Activated T-helper 17 cell treated with anti-CD3 and anti-CD28 coated beads, Interleukin-2, amount 50 U/mL, for 72 hours (primary cell): ENCODE results near the gene STK11. TPM values are rescaled to one million over a fixed set of nuclear protein-coding genes. Genes with fewer than 3 reads are reported as not detected.
A peak's percentile ranks its signal among the peaks of the same experiment; 100 is the strongest.

Experiments used
- ATAC-seq: fragments of 150-1000 bp; cut with Tn5 transposase; replicated peaks from 2 replicates; pipeline ENCODE4 v1.10.0; 2021; ENCODE audit warnings: mild to moderate bottlenecking, moderate library complexity
- H3K27ac Mint-ChIP-seq: one replicate; pipeline ENCODE4 v1.8.0; 2022; ENCODE audit warnings: mixed read lengths
- H3K27me3 Mint-ChIP-seq: one replicate; pipeline ENCODE4 v1.8.0; 2022; ENCODE audit warnings: mixed read lengths
- H3K36me3 Mint-ChIP-seq: one replicate; pipeline ENCODE4 v1.8.0; 2022; ENCODE audit warnings: low read depth, mild to moderate bottlenecking, mixed read lengths
- H3K4me1 Mint-ChIP-seq: one replicate; pipeline ENCODE4 v1.8.0; 2022; ENCODE audit warnings: mixed read lengths
- H3K4me3 Mint-ChIP-seq: one replicate; pipeline ENCODE4 v1.8.0; 2022; ENCODE audit warnings: mild to moderate bottlenecking, mixed read lengths
- H3K9me3 Mint-ChIP-seq: one replicate; pipeline ENCODE4 v1.8.0; 2022; ENCODE audit warnings: mixed read lengths
- total RNA-seq, 2 donors: library from RNA; stranded (reverse); gene quantifications; one replicate each; pipeline ENCODE4 v1.2.3, GENCODE V29; 2022

STK11 gene, protein sequence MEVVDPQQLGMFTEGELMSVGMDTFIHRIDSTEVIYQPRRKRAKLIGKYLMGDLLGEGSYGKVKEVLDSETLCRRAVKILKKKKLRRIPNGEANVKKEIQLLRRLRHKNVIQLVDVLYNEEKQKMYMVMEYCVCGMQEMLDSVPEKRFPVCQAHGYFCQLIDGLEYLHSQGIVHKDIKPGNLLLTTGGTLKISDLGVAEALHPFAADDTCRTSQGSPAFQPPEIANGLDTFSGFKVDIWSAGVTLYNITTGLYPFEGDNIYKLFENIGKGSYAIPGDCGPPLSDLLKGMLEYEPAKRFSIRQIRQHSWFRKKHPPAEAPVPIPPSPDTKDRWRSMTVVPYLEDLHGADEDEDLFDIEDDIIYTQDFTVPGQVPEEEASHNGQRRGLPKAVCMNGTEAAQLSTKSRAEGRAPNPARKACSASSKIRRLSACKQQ
- total RNA-seq: 10 to 100 TPM; 77.0 to 86.6 TPM

DNA sequence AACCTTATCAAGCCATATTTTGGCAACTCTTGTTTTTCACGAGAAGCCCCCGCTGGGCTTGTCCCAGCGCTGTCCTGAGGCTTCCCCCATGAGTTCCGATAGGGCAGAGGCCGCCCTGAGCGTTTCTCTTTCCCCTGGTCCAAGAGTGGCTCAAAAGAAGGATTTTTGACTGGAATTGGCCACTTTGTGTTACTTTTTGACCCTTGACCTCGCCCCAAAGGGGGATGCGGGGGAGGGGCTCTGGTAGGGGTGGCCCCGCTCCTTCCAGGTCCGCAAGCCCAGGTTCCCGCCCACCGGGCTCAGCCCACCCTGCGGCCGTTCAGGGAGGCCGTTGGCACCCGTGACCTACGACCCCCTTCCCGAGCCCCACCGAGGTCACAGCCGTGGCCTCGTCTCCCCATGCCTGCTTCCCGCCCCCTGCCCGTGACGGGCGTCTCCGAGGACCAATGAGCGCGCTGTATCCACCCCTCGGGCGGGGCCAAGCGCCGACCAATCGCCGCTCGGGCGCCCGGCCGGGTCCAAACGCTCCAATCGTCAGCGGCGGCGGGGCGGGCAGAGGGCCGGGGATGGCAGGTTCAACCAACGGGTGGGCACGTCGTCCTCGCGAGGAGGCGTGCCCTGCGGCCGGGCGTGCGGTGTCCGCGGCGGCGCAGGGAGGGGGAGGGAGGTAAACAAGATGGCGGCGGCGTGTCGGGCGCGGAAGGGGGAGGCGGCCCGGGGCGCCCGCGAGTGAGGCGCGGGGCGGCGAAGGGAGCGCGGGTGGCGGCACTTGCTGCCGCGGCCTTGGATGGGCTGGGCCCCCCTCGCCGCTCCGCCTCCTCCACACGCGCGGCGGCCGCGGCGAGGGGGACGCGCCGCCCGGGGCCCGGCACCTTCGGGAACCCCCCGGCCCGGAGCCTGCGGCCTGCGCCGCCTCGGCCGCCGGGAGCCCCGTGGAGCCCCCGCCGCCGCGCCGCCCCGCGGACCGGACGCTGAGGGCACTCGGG is at the start of gene STK11:
STK11 (plus strand) TSS at position 665 of the 986 bp plus-strand sequence. CDS start 1,136 bp downstream, outside the sequence.
- Mint-ChIP-seq H3K27me3 (no peaks in the 10 kb centered on the region), H3K9me3 (no peaks in the 10 kb centered on the region), H3K27ac (peak within 1 kb of the TSS; percentile 95), H3K4me3 (peak within 1 kb of the TSS; percentile 97), H3K36me3 (peaks cover 32% of the 10 kb centered on the region), H3K4me1 (peaks cover 9% of the 10 kb centered on the region)
- peak; percentile 97 for ATAC-seq

DNA sequence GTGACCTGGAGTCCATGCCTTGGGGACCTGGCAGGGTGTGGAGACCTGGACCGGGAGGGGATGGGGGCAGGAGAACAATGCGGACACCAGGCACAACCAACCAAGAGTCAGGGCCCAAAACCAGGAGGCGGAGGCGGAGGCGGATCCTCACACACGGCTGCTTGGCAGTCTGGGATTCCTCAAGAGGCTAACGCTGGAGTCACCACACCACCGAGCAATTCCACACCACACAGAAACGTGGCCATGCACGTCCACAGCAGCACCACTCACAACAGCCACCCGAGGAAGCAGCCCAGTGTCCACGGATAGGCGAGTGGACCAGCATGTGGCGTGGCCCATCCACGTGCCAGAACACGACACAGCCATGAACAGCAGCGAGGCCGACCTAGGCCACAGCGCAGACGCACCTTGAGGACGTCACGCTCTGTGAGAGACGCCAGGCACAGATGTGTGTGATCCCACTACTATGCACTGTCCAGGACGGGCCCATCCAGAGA is 49.2 kb upstream of the STK11 start:
- no peak for ATAC-seq
- H3K36me3 Mint-ChIP-seq: peaks cover 11% of the 10 kb centered on the region
- no peak overlapping the region for H3K27ac Mint-ChIP-seq
- H3K9me3 Mint-ChIP-seq: no peaks in the 10 kb centered on the region
- no peaks in the 10 kb centered on the region for H3K27me3 Mint-ChIP-seq
- no peaks in the 10 kb centered on the region for H3K4me1 Mint-ChIP-seq
- H3K4me3 Mint-ChIP-seq: no peak overlapping the region

DNA sequence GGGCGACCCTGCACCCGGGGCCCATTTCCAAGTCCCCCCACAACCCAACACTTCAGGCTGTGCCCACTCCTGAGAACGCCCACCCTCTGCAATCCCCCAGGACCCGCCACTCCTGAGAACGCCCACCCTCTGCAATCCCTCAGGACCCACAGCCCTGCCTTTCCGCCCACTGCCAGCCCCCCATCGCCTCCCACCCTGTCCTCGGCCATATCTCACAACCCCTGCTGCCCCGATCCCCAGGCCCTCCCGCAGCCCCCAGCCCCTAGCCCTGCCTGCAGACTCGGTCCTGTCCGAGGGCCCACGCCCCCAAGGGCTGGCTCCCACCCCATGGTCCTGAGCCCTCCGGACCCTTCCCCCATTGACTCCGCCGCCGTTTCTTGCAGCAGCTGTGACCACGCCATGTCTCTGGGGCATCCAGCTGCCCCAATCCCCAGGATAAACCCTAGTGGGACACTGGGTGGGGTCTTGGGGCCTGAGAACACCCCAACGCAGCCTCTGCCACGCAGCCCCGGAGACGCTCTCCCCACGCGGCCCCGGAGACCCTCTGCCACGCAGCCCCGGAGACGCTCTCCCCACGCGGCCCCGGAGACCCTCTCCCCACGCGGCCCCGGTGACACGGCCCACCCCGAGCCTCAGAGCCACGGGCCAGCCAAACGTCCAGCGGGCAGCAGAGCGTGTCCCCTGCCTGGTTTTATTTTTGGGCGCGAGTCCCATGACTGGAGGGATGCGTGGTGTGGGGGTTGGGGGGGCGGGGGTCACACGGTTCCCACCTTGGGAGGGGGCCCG is 48.6 kb upstream of the STK11 start:
- no peak for ATAC-seq
- no peak overlapping the region for H3K4me3 Mint-ChIP-seq
- H3K9me3 Mint-ChIP-seq: no peaks in the 10 kb centered on the region
- no peaks in the 10 kb centered on the region for H3K4me1 Mint-ChIP-seq
- no peak overlapping the region for H3K27ac Mint-ChIP-seq
- H3K36me3 Mint-ChIP-seq: peaks cover 5% of the 10 kb centered on the region
- H3K27me3 Mint-ChIP-seq: no peaks in the 10 kb centered on the region

DNA sequence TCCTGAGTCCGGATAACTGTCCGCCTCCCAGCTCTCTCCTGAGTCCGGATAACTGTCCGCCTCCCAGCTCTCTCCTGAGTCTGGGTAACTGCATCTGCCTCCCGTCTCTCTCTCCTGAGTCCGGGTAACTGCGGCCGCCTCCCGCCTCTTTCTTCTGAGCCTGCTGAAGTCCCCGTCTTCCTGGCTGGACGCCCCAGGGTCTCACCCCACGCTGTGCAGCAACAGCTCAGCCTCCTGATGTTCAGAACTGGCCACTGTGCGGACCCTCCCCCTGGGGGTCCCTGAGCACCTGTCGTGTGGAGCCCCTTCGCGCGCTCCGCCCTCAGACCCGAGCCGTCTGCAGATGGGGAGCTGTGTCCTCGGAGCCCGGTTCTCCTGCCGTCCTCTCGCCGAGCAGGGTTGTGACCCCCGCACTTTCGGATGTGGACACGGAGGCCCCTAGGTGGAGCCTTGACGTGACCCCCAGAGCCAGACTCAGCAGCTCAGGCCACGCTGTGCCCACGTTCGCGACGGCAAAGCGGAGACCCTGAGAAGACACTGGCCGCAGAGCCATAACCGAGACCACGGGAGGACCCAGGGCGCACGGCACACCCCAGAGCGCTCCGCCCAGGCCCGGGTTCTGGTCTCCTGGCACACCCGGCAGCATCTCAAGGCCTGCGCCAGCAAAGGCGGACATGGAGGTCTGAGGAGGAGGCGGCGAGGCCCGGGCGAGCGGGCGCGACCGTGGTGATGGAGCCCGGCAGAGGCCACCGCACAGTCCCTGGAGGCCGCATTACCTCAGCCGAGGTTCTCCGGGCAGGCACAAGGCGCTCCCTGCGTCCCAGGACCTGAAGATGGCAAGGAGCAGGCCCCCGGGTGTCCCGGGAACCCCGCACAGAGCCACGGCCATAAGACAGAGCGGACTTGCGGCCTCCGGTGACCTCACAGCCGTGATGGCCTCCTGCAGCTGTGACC is 47.4 kb upstream of the STK11 start:
- Mint-ChIP-seq H3K27ac (no peak overlapping the region), H3K27me3 (no peaks in the 10 kb centered on the region), H3K4me1 (peaks cover 6% of the 10 kb centered on the region), H3K9me3 (no peaks in the 10 kb centered on the region), H3K4me3 (no peak overlapping the region), H3K36me3 (no peaks in the 10 kb centered on the region)
- no peak for ATAC-seq

DNA sequence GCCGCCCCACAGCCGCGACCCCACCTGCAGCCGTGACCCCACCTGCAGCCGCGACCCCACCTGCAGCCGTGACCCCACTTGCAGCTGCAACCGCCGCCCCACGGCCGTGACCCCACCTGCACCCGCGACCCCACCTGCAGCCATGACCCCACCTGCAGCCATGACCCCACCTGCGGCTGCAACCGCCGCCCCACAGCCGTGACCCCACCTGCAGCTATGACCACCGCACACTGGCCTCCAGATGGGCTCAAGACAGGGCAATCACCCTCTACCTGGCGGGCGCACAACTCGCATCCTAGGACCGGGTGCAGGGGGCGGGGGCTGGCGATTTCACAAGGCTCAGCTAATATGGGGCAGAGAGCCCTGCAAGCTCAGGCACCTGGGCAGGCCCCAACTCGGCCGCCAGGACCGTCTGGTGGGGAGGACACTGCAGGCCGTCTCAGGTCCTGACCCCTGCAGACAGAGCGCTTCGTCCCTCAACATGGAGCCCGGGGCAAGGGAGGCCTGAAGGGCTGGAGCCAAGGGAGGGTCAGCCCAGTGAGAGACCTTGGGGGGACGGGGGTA is 46.6 kb upstream of the STK11 start:
- H3K4me3 Mint-ChIP-seq: no peak overlapping the region
- H3K9me3 Mint-ChIP-seq: no peaks in the 10 kb centered on the region
- no peak for ATAC-seq
- no peaks in the 10 kb centered on the region for H3K36me3 Mint-ChIP-seq
- no peak overlapping the region for H3K27ac Mint-ChIP-seq
- peaks cover 6% of the 10 kb centered on the region for H3K4me1 Mint-ChIP-seq
- H3K27me3 Mint-ChIP-seq: no peaks in the 10 kb centered on the region

DNA sequence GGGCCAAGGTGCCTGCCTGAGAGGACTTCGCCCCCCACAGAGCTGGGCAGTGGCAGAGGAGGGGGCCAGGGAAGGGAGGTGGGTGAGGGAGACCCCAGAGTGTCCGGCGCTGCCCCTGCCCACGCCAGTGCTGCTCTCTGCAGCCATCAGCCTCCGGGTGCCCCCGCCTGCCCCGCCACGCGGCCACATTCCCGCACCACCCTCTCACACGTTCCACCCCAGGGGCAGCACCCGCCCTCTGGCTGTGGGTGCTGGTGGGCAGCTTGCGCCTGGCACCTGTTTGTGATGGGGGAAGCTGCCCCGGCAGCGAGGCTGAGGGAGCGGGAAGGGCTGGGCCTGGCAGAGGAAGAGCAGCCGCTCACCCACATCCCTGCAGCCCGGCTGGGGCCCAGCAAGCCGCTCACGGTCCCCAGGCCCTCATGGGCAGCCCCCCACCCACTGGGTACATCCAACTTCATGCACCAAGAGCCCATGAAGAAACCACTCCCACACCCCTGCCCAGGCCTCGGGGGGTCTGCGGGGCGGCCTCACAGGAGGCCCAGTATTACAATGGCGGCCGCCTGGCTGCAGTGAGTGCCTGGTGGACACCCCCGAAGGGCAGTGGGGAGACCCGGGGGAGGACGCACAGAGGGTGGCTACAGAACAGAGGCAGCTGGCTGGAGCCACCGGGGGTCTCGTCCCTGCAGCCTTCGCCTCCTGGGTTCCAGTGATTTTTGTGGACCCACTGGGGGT is 45.5 kb upstream of the STK11 start:
- no peak overlapping the region for H3K4me3 Mint-ChIP-seq
- H3K27me3 Mint-ChIP-seq: no peaks in the 10 kb centered on the region
- peaks cover 6% of the 10 kb centered on the region for H3K4me1 Mint-ChIP-seq
- ATAC-seq: no peak
- H3K36me3 Mint-ChIP-seq: no peaks in the 10 kb centered on the region
- H3K27ac Mint-ChIP-seq: no peak overlapping the region
- H3K9me3 Mint-ChIP-seq: no peaks in the 10 kb centered on the region

DNA sequence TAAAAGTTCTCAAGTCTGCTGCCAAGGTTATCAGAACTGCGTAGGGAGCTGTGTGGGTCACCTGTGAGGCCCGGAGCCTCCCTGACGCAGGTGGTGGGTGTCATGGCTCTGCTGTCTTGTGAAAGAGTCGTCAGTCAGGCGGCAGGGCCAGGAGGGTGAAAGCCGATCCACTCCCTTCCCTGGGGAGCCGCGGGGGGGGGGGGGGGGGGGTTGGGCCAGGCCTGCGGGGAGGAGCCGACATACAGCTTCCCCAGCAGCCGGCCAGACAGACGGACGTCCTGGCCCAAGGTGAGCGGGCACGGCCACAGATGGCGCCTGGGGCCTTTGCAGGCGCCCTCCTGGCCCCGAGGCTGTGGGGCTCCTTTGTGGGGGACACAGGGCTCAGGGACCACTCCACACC is 43.9 kb upstream of the STK11 start:
- H3K9me3 Mint-ChIP-seq: no peaks in the 10 kb centered on the region
- H3K4me3 Mint-ChIP-seq: no peak overlapping the region
- H3K36me3 Mint-ChIP-seq: no peaks in the 10 kb centered on the region
- H3K27ac Mint-ChIP-seq: no peak overlapping the region
- no peak for ATAC-seq
- no peaks in the 10 kb centered on the region for H3K27me3 Mint-ChIP-seq
- H3K4me1 Mint-ChIP-seq: peaks cover 6% of the 10 kb centered on the region

DNA sequence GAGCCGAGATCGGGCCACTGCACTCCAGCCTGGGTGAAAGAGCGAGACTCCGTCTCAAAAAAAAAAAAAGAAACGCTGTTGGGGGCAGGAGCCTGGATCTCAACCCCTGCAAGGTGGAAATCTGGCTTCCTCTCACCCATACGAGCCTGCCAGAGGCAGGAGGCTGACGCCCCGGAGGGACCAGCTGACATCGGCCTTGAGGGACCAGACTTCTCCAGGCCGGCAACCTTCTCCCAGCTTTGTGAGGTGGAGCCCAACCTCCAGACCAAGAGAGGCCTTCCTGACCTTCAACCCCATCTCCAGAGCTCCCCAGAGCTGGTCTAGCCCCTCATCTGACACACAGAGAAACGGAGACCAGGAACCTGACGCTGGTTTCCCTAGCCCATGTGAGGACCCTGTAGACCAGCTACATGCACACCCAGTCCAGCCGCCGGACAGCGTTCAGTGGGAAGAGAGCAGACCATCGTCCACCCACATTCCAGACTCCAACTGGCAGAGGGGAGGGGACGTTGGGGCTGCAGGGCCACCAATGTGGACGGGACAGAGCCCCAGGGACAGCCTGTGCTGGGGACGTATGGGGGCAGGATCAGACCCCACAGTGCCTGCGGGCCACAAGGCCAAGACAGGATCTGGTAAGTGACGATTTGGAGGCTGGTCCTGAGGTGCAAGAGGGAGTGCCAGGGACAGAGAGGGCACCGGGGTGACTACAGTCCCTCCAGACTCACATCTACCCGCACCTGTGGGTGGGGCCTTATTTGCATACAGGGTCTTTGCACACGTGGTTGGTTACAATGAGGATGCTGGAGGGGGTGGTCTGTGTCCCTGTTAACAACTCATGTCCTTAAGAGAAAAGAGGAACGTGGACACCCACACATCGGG is 42.9 kb upstream of the STK11 start:
- Mint-ChIP-seq H3K27me3 (no peaks in the 10 kb centered on the region), H3K36me3 (no peaks in the 10 kb centered on the region), H3K27ac (no peak overlapping the region), H3K4me3 (no peak overlapping the region), H3K4me1 (peaks cover 6% of the 10 kb centered on the region), H3K9me3 (no peaks in the 10 kb centered on the region)
- no peak for ATAC-seq

DNA sequence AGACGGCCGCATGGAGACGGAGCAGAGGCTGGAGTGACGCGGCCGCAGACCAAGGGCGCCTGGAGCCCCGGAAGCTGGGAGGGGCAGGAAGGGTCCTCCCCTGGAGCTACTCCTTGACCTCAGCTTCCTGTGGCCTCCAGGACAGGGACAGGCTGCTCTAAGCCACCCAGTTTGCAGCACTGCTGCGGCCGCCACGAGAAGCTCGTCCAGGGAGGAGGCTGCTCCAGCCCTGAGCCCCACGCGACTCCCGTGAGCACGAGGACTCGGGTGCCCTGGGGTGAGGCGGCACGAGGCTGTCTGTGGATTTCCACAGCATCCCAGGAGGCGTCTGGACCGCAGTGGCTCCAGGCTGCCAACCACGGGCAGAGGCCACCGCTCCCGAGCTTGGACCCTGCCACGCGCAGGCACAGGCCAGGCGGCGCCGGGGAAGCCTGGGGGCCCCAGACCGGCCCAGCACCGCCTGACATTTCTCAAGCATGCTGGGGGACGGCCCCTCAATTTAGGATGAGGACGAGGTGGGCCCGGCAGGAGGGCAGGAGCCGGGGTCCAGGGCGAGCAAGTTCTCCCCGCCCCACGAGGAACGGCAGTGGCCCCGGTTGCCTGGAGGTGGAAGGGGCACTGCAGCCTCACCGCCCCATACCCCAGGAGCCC is 42.2 kb upstream of the STK11 start:
- Mint-ChIP-seq H3K27me3 (no peaks in the 10 kb centered on the region), H3K36me3 (no peaks in the 10 kb centered on the region), H3K27ac (no peak overlapping the region), H3K4me3 (no peak overlapping the region), H3K9me3 (no peaks in the 10 kb centered on the region), H3K4me1 (peaks cover 6% of the 10 kb centered on the region)
- no peak for ATAC-seq

DNA sequence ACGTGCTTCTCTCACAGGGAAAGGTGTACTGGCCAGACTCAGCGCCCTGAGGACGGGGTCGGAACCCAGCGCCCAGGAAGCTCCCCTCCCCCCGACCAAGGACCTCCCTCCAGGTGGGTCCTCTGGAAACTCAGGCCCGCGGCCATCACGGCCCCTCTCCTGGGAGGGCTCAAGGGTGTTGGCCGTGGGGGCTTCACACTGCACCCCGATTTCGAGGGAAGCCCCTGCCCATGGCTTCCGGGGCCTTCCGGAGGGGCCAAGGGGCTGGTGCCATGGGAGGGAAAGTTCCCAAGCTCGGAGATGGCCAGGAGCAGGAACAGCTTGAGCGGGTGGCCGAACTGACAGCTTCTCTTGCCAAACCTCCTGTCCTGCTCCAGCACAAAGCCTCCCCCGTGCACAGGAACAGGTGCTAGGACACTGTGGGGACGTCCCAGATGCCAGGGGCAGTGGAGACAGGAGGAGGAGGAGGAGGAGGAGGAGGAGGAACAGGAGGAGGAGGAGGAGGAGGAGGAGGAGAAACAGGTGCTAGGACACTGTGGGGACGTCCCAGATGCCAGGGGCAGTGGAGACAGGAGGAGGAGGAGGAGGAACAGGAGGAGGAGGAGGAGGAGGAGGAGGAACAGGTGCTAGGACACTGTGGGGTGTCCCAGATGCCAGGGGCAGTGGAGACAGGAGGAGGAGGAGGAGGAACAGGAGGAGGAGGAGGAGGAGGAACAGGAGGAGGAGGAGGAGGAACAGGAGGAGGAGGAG is 41.5 kb upstream of the STK11 start:
- Mint-ChIP-seq H3K9me3 (no peaks in the 10 kb centered on the region), H3K27ac (no peak overlapping the region), H3K36me3 (no peaks in the 10 kb centered on the region), H3K27me3 (no peaks in the 10 kb centered on the region), H3K4me3 (no peak overlapping the region), H3K4me1 (peaks cover 6% of the 10 kb centered on the region)
- no peak for ATAC-seq
